HG03060 (cell line): ENCODE results near the gene NLRP1.

Experiments used
- ATAC-seq: cut with Tn5 transposase; IDR thresholded peaks from one replicate; pipeline ENCODE4 v1.9.1; 2021; ENCODE audit warnings: low read depth, moderate number of reproducible peaks; ENCODE audit not compliant: unreplicated experiment

NLRP1 gene

DNA sequence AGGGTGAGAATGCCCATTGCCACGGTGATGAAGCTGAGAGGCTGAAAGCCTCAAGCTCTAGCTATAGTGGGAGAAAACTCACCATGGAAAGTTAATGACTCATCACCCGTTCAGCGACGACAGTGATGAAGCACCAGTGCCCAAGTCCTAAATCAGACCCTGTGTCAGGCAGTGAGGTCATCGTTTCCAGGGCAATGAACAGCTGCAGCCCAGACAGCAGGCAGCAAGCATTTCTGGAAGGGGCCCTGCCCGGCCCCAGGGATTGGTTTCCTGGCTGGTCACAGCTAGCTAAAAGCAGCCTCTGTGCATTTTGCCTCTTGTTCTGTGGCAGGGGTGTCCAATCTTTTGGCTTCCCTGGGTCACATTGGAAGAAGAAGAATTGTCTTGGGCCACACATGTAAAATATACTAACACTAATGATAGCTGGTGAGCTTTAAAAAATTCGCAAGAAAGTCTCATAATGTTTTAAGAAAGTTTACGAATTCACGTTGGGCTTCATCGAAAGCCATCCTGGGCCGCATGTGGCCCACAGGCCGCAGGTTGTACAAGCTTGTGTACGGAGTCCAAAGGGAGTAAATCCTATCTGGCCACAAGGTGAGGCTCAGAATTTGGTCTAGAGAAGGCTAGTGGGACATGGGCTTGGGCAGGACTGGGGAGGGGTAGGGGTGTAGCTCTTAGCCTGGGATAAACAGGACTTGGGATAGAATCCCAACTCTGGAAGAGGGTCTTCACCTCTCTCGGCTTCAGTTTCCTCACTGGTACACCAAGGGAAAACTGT lies 57.3 kb downstream of the NLRP1 start:
- ATAC-seq, result no peak

DNA sequence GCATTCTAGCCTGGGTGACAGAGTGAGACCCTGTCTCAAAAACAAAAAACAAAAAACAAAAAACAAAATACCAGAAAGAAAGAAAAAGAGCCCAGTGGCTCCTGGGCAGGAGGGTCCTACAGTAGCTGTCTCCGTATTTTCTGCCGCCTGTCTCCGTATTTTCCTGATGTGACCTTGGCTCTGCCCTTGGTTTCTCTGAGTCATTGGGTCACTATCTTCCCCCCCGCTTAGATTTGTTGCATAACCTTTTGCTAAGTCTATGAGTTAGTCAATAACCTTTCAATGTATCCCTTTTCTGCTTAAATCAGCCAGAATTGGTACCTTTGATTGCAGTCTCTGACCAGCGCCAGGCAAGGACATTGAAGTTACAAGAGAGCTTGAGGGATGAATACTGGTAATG lies 61.1 kb downstream of the NLRP1 start:
- ATAC-seq, result no peak

DNA sequence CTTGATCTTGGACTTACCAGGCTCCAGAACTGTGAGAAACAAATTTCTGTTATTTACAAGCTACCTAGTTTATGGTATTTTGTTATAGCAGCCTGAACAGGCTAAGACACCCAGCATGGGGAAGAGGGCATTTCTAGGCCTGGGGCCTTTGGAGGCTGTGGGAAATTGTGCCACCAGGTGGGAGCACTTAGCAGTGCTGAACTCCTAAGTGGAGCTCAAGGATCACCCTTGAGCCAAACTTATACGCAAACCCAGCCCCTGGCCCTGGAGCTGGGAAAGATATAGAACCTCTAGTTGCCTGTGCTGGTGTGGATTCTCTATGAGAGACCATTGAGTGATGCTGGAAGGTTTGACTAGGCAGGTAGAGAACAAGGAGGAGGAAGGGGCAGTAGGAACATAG lies 61.8 kb downstream of the NLRP1 start:
- no peak for ATAC-seq

DNA sequence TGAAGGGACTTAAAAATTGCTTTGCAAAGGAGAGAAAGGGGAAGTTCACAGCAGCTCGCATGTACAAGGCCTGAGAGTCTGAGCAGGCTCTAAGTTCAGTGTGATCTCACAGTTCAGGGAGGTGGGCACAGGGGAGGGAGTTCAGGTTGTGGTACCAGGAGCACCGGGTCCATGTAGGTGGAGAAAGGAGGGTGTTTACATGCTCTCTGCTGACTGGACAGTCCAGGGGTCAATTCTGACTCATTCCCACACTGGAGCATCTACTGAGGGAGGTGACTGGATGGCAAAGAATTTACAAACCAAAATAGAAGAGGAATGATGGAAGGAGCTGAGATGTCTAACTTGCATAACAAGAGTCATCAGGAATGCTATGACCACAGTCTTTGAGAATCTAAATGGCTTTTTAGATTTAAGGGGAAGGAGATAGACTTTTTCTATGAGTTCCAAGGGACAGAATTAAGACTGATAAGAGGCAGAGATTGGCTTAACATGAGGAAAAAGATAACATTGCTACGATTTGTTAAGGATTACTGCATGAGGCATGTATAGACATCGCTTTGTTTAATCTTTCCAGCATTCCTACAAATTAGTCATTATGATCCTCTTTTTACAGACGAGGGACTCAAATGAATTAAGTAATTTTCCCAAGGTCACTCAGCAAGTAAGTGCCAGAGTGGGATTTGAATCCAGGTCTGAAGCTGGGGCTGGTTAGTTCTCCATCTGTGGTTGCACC lies 68.1 kb downstream of the NLRP1 start:
- ATAC-seq, result no peak

DNA sequence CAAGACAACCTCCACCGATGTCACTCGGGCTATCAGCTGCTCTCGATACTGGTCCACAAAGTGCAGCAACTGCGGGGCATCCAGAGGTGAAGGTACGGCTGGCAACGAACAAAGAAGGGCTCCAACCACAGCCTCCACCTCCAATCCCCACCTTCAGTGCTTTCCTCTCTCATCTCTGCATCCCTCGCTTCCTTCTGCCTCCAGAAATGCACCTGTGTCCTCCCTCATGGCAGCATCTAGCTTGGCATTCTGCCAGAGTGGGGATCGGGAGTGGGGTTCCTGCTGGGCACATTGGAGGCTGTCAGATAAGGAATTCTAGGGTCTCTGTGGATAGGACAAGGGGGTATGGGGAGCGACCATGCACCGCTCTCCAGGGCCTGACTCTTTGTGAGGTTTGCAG lies 69.3 kb downstream of the NLRP1 start:
- no peak for ATAC-seq

DNA sequence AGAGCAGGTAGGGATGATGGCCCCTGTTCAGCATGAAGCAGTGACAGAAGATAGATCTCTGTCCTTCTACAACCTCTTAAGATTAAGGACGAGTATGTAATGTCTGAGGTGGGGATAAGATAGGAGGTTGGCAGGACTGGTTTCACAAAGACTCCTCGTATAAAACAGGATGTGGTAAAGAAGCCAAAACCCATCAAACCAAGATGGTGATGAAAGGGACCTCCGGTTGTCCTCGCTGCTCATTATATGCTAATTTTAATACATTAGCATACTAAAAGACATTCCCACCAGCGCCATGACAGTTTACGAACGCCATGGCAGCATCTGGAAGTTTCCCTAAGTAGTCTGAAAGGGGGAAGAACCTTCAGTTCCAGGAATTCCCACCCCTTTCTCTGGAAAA lies 70.7 kb downstream of the NLRP1 start:
- no peak for ATAC-seq

DNA sequence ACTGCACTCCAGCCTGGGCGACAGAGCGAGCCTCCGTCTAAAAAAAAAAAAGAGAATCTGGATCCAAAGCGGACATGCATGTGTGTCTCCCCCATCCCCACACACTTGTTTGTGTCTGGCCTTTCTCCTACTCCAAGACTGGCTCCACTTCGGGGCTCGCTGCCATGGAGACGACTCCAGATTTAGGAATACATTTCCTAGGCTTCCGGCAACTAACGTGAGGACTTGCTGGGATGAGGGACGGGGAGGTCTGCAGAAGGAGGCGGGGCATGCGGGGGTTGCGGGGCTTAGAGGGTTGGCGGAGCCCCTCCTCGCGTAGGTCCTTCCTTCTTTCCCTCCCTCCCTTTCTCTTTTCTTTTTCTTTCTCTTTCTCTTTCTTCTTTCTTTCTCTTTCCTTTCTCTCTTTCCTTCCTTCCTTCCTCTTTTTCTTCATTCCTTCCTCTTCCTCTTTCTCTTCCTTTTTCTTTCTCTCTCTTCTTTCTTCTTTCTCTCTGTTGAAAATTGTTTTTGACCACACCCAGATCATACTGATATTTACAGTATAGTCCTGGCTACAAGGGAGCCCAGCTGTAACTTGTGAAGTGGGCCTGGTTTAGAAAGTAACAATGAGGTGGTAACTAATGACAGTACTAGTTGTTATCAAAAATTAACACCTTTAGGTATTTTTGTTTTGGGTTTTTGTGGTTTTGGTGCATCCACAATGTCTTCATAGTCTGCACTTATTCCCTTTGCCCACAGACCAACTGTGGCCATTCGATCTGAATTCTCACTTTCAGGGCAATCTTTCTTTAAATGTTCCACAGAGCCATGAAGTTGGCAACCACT lies 72.7 kb downstream of the NLRP1 start:
- no peak for ATAC-seq

DNA sequence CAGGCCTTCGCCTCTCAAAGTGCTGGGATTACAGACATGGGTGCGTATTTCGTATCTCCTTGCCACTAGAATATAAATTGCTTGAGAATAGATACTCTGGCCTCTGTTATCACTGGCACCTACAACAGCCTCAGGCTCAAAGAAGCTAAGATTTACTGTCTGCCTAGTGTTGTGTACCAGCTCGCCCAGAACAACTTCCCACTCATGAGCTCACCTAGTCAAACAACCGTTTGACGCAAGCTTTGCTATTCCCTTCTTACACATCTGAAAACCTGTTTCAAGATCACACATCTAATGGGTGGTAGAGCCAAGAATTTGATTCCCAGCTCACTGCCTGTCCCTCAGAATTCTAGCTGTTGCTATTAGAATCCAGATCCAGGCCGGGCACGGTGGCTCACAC lies 73.5 kb downstream of the NLRP1 start:
- ATAC-seq, result no peak

DNA sequence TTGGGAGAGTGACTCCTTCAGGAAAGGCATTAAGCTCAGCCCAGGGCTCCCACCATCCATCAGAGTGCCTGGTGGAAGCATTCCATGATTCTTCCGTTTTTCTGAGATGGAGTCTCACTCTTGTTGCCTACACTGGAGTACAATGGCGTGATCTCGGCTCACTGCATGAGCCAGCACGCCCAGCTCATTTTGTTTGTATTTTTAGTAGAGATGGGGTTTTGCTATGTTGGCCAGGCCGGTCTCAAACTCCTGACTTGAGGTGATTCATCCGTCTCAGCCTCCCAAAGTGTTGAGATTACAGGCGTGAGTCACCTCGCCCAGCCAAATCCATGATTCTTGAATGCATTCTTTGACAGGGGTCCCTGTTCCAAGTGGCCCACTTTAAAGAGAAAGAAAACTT lies 74.8 kb downstream of the NLRP1 start:
- no peak for ATAC-seq

DNA sequence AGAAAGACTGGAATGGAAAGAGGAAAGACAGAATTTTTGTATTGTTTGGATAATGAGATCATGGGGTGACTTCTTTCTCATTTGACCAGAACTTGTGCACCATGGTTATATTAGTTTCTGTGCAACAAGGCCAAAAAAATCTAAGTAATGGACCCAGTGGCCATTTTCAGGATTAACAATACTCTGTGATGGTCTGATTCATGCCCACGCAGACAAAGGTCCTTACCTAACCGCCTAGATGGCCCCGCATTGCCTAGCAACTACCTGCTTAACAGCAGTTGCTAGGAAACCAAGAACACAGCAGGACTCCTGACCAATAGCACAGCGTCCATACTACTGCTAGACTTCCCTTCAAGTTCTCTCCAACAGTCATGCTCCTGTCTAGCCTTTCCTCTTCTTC lies 75.5 kb downstream of the NLRP1 start:
- ATAC-seq, result no peak

DNA sequence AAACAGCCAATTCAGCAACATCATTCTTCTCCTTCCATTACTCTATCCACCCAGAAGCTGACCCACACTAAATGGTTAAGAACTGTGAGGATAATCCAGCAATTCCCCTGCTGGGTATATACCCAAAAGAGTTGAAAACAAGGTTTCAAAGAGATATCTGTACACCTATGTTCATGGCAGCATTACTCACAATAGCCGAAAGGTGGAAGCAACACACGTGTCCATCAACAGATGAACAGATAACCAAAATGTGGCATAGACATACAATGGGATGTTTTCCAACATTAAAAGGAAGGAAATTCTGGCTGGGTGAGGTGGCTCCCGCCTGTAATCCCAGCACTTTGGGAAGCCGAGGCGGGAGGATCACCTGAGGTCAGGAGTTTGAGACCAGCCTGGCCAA lies 78.0 kb downstream of the NLRP1 start:
- no peak for ATAC-seq

DNA sequence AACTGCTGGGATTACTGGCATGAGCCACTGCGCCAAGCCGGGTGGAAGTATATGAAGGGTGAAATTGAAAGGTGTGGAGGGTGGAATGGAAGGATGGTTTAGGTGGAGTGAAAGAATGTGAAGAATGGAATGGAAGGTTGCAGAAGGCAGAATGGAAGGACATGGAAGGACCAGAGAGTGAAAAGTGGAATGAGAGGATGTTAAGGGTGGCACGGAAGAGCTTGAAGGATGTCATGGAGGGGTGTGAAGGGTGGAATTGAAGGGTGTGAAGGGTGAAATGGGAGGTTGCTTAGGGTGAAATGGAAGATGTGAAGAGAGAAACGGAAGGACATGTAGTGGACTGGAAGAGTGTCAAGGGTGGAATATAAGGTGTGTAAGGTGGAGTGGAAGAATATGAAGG lies 81.8 kb downstream of the NLRP1 start:
- ATAC-seq, result no peak

DNA sequence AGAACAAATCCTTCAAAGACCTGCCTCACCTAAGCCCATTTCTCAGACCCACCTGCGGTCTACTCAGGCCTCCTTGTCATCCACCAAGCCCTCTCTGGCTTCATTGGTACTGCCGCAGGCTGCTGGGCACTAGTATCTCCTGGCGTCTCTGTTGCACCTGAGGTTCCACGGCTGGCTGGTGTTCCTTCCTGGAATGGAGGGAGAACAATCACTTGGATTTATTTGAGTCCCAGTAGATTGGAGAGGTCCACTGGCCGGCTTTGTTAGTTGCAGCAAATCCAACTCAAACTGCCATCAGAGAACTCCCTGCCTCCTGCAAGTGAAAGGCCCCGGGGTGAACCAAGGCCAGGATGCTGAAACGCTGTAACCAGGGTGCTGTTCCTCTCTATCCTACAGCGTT lies 82.6 kb downstream of the NLRP1 start:
- ATAC-seq, result no peak

DNA sequence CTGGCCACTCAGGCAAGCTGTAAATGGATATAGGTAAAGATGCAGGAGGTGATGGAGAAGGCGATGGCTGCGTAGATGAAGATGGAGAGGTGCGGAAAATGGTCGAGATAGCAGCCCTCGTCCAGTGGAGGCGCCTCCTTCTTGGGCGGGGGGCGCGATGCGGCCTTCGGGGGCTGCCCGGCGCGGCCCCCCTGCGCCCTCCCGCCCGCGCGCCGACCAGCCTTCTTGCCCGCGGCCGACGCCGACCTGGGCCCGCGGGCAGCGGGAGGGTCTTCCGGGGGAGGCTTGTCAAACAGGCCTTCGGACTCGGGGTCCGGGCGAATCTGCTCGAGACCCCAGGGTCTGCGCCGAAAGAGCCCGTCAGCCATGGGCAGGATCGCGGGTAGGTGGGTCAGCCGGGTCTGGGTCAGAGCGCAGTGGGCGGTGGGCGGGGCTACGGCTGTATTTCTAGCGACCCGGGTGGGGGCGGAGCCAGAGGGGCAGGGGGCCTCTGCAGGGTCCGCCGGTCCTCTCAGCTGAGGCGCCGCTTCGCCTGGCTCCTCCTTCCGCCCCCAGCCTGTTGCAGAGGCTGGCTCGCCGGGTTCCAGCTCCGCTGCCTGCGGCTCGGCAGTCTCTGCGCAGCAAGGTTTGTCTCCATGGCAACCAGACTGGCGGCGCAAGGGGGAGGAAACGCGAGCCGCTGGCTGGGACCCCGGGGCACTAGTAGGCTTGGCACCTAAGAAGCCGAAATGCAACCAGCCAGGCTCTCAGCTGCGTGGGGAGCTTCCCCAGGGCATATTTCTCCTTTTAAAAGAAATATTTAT lies 83.5 kb downstream of the NLRP1 start:
- no peak for ATAC-seq

DNA sequence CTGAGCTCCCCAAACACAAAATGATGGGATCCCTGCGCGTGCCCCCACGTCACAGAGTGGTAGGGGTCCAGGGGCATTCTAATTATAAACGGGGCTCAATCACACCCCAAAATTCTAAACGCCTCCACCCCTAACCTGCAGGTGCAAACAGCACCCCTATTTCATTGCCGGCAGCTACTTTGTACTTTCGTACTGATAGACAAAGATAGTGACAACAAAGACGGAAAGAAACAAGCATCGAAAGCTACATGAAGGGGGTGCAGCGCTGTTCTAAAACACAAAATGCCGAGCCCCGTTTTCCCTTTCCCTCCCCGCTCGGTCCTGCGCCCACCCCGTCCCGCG lies 84.1 kb downstream of the NLRP1 start:
- ATAC-seq, result no peak

DNA sequence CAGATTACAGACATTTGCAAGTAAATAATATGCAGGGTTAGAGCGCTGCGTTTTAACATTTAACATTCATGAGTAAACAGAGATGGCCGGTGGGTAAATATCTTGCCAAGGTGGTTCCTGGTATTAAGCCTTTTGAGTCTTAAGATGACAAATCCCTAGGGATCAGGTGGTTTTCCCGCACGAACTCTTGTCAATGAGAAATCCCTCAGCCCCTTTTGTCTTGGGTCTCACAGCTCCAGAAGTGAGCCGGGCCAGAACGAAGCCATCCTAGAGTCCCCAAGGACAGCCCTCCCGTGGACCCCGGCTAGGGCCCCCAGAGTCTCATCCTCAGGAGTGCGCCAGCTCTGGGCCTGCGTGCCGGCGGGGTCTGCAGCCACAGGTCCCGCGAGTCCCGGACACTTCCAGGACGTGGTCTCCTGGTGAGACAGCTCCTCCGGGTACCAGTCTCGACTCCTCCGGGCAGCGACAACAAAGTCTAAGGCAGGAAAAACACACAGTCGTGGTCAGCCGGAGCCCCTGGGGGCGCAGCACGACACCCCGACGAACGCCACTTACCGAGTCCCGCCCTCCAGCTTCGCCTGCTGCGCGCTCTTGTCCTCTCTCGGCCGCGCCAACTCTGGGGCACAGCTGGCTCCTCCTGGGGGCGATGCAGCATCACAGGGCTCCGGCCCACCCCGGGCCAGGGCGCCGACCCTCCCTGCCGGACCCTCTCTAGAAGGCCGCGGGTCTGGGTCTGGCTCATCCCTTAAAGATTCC lies 84.7 kb downstream of the NLRP1 start:
- ATAC-seq, result no peak

DNA sequence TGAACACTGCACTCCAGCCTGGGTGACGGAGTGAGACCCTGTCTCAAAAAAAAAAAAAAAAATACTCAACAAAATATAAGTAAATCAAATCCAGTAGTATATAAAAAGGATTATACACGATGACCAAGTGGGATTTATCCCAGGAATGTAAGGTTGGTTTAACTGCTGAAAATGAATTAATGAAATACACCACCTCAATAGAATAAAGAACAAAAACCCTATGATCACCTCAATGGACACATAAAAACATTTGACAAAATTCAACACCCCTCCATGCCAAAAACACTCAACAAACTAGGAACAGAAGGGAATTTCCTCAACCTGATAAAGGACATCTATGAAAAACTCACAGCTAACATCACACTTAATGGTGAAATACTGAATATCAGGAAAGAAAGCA lies 91.3 kb downstream of the NLRP1 start:
- ATAC-seq, result no peak

DNA sequence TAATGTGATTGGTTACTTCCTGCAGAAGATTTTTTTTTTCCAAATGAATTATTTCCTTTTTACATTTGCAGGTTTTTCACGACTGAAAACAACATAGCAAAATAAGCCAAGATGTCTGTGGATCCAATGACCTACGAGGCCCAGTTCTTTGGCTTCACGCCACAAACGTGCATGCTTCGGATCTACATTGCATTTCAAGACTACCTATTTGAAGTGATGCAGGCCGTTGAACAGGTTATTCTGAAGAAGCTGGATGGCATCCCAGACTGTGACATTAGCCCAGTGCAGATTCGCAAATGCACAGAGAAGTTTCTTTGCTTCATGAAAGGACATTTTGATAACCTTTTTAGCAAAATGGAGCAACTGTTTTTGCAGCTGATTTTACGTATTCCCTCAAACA lies 95.6 kb downstream of the NLRP1 start:
- ATAC-seq, result no peak

DNA sequence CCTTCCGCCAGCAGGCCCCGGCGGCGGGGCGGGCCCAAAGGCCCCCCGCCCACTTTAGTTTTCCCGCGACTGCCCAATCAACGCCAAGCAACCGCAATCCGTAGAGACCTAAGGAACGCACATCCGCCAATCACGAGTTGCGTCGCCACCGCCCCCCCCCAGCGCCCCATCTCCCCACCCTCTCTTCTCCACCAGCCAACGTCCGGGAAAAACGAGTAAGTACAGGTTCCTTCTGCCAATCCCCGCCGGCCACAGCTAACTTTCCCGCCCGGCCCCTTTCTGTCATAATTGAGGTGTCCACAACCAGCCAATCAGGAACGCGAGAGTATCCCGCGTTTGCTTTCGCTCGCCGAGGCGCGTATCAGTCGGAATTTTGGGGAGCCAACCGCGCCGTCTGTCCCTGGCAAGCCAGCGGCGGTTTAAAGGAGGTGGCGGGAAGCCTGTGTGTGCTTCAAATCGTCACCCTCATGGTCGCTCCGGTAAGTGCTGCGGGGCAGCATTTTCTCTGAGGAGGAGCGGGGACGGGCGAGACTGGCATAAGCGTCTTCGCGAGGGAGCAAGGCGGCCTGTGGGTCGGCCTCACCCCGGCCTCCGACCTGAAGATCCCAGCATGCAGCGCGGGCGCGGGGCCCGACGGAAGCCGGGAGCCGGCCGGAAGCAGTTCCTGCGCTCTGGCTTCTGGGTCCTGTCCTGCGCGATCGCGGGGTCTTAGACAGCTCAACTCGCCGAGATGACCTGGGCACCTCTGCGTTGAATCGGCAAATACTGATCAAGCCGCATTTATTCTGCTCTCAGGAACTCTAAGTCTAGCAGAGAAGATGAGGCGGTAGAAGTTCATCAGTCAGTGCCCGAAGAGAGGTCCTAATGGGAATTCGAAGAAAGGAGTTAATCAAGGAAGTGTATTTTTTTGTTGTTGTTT lies 97.8 kb downstream of the NLRP1 start, which contains the start of gene MIS12:
Gene MIS12, plus strand, starts transcription at position 361 of the 919 bp plus-strand sequence. CDS start 2,297 bp downstream, outside the sequence.
- peak; percentile 74 for ATAC-seq
